GM18951 (cell line): Measurements from ENCODE around the gene EXOC3L1.

Source experiments
- POLR2A ChIP-seq: IDR thresholded peaks from 4 replicates; pipeline ENCODE4 v1.6.1; 2011; ENCODE audit warnings: mild to moderate bottlenecking; ENCODE audit not compliant: insufficient read length, insufficient read depth; ENCODE audit errors: extremely low read depth
- in situ Hi-C: fragments of 300-500 bp; cut with MboI; formaldehyde crosslinking; loops from one replicate; pipeline ENCODE4 v1.12.0; 2022; ENCODE audit warnings: low sequenced_read_pairs, mixed read lengths, inconsistent platforms; ENCODE audit not compliant: unreplicated experiment

EXOC3L1 gene

GRCh38 chr16:67228905-67229304 is 39.0 kb upstream of the EXOC3L1 start:
- TF ChIP-seq POLR2A = no peak
- in situ Hi-C loops = no loop called here

- no peak for TF ChIP-seq POLR2A
- in situ Hi-C loops = no loop called here
Measured at GRCh38 chr16:67228034-67228785, 38.3 kb upstream of the EXOC3L1 start.

GRCh38 chr16:67227567-67227921 is 37.6 kb upstream of the EXOC3L1 start:
- no peak for TF ChIP-seq POLR2A
- in situ Hi-C loops = no loop called here

- in situ Hi-C loops = no loop called here
- TF ChIP-seq POLR2A = peak; percentile 70
Measured at GRCh38 chr16:67226804-67227566, 37.0 kb upstream of the EXOC3L1 start, which contains the start of gene TMEM208. Gene TMEM208 (plus strand): TSS chr16:67227130. CDS start chr16:67227219, 89 bp downstream.

GRCh38 chr16:67226295-67226803 is 36.4 kb upstream of the EXOC3L1 start:
- no peak for TF ChIP-seq POLR2A
- in situ Hi-C loops = no loop called here

- in situ Hi-C loops = no loop called here
- no peak for TF ChIP-seq POLR2A
Measured at GRCh38 chr16:67223992-67224391, 34.1 kb upstream of the EXOC3L1 start.

- TF ChIP-seq POLR2A = no peak
- in situ Hi-C loops = no loop called here
Measured at GRCh38 chr16:67216612-67217490, 26.9 kb upstream of the EXOC3L1 start.

GRCh38 chr16:67215706-67216105 is 25.8 kb upstream of the EXOC3L1 start:
- in situ Hi-C loops = no loop called here
- no peak for TF ChIP-seq POLR2A

- TF ChIP-seq POLR2A = no peak
- in situ Hi-C loops = no loop called here
Measured at GRCh38 chr16:67213197-67214019, 23.5 kb upstream of the EXOC3L1 start.

GRCh38 chr16:67212766-67213165 is 22.8 kb upstream of the EXOC3L1 start:
- in situ Hi-C loops = no loop called here
- no peak for TF ChIP-seq POLR2A

- no peak for TF ChIP-seq POLR2A
- in situ Hi-C loops = no loop called here
Measured at GRCh38 chr16:67211674-67212073, 21.7 kb upstream of the EXOC3L1 start.
